GM18858 (cell line): Measurements from ENCODE around the gene METTL15.
"Not testable (repeated sequence)": the region's sequence is repeated elsewhere in the genome, so short reads cannot be mapped to it uniquely, and the experiment has no call there.

ENCODE experiments used
- ATAC-seq: cut with Tn5 transposase; IDR thresholded peaks from one replicate; pipeline ENCODE4 v1.9.1; 2021; ENCODE audit not compliant: unreplicated experiment

METTL15 gene

GRCh38 chr11:28108958-28109357 is 770 bp downstream of the METTL15 start:
- no peak for ATAC-seq

DNA sequence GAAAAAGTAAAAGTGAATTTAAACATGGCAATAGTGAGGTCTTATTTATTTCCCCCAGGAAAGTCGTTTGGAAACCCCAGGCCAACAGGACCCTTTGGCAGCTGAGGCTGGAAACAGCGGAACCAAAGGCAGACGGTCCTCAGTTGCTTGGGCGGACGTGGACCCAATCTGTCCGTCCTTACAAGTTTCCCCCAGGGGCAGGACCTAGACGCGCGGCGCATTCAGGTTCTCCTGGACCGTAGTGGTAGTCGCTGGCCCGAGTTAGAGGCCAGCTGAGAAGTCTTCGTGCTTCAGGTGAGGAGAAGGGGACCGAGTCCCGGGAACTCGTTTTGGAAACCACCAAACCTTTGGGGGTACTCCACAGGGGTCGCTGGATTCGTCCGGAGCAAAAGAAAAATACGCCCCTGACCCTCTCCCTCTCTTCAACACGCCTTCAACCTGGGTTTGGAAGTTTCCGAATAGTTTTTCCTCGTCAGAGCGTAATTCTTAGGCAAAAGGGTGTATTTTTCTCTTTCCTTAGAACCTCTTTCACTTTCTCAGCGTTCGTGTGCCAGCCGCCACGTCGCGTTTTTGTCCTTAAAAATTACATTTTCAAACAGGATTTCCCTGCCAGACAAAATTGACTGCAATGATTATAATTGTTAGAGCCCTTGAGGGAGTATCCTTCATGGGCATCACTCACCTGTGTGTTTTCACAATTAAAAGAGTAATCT is 2.1 kb downstream of the METTL15 start:
- peak; percentile 33 for ATAC-seq

GRCh38 chr11:28110821-28111200 is 2.6 kb downstream of the METTL15 start:
- ATAC-seq: no peak

- no peak for ATAC-seq
Observed at GRCh38 chr11:28114116-28114515, 5.9 kb downstream of the METTL15 start.

DNA sequence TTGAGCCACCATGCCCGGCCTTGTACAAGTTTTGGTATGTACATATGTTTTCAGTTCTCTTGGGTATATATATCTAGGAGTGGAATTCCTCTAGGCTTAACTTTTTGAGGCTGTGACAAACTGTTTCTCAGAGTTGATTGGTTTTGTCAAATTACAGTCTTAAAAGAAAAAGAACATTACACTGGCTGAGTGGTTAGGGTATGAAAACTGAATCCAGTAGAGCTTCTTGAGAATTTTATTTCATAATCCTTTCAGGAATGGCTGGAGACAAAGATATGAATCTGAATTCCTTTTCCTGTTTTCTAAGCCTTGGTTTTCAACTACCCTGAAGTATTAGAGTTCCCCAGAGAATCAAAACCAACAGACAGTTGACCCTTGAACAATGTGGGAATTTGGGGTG is 6.5 kb downstream of the METTL15 start:
- ATAC-seq: no peak

GRCh38 chr11:28117712-28118111 is 9.5 kb downstream of the METTL15 start:
- ATAC-seq: no peak

- no peak for ATAC-seq
Observed at GRCh38 chr11:28123151-28123581, 15.0 kb downstream of the METTL15 start.

- no peak for ATAC-seq
Observed at GRCh38 chr11:28132548-28132947, 24.4 kb downstream of the METTL15 start.

DNA sequence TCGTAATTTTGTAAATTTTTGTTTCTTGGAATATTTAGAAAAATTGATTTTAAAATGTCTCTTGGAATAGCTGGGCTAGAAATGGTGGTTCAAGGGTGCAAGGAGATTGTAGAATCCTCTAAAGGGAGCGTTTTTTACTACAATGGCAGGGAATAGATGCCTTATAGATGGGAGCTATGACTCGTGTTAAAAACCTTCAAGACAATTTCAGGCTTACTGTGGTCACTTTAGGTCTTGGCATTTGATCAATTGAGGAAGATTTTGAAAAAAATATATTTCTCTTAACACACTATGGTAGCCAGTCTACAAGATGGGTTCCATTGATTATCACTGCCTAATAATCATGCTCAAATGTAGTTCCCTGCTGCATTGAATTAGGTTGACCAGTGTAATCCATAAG is 25.0 kb downstream of the METTL15 start:
- no peak for ATAC-seq

DNA sequence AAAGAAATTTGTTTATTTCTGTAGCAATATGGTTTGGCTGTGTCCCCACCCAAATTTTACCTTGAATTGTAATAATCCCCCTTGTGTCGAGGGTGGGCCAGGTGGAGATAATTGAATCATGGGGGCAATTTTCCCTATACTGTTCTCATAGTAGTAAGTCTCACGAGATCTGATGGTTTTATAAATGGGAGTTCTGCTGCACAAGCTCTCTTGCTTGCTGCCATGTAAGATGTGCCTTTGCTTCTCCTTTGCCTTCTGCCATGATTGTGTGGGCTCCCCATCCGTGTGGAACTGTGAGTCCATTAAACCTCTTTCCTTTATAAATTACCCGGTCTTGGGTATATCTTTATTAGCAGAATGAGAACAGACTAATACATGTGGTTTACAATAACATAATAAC is 28.0 kb downstream of the METTL15 start:
- ATAC-seq: not testable (repeated sequence)

GRCh38 chr11:28137366-28137765 is 29.2 kb downstream of the METTL15 start:
- no peak for ATAC-seq

DNA sequence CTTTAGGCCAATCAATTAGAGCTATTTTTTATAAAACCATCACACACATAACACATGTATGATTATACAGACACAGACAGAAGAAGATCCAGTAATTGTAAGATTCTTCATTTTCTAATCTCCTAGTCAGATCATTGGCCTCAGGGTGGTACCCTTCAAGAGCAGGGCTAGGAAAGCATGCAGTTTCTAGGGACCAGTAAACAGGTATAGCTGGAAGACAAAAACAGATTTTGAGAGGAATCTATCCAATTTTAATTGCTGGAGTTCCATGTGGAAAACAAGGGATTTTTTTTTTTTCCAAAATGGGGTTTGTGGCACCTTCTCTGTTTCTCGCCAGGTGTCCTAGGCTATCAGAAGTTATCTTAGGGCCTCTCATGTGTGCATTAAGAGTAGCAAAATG is 29.6 kb downstream of the METTL15 start:
- no peak for ATAC-seq

- ATAC-seq: no peak
Observed at GRCh38 chr11:28139841-28140415, 31.7 kb downstream of the METTL15 start.

DNA sequence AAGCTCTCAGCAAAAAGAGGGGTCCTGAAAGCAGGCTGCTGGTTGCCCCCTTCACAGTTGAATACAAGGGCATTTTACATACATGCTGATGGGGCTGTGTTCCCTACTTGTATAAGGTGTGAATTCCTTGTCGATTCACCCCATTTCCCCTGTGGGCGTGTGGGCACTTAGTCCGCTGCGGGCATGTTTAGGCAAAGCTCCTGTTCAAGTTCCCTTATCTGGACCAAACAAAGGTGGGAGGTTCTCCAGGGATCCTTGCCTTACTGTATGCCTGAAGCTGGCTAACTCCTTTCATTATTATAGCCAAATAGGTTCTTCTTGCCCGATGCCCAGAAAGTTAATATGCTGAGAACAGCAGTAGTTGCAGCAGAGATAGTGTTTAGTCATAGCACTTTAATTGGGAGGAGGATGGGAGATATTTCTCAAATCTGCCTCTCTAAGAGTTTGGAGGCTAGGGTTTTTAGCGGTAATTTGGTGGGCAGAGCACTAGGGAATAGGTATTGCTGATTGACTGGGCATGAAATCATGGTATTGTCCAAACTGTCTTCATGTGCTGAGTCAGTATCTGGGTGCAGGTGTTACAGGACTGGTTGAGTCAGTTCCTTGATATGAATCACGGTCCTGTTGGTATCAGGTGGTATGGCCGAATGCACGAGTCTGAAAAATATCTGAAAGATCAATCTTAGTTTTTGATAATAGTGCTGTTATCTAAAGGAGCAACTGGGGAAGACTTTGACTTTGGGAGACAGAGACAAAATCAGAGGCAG is 32.7 kb downstream of the METTL15 start:
- no peak for ATAC-seq

DNA sequence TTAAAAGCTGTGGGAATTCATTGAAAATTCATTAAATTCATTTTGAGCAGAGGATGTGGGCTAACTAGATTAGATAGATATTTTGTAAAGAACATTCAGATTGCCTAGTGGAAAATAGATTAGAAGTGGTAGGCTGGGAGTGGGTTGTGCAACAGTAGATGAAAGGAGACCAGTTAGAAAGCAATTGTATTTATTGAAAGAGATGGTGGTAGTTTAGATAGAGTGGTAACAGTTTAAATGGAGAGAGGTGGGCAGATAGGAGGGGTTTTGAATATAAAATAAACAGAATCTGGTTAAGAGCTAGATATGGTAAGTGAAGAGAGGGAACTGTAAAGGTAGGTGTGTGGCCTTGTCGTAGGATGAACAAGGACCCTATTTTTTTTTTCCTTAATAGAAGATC is 34.5 kb downstream of the METTL15 start:
- ATAC-seq: no peak

DNA sequence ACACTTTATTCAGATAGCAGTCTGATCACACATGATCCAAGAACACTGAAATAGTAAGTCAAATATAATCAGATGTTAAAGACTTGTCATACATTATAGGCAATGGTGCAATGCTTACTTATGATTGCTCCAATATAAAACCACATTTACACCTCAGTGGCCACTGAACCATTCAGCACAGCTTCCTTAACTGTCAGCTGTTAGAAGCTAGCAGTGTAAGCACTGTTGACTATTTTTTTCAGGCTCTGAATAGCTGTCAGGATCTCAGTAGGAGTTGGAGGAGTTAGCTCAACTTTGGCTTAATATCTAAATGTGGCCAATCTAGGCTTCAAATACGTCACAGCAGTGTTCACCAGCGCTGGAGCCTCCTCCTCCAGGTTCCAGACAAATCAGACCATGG is 36.6 kb downstream of the METTL15 start:
- ATAC-seq: no peak

GRCh38 chr11:28146123-28146751 is 38.0 kb downstream of the METTL15 start:
- no peak for ATAC-seq

- no peak for ATAC-seq
Observed at GRCh38 chr11:28152743-28153142, 44.6 kb downstream of the METTL15 start.

DNA sequence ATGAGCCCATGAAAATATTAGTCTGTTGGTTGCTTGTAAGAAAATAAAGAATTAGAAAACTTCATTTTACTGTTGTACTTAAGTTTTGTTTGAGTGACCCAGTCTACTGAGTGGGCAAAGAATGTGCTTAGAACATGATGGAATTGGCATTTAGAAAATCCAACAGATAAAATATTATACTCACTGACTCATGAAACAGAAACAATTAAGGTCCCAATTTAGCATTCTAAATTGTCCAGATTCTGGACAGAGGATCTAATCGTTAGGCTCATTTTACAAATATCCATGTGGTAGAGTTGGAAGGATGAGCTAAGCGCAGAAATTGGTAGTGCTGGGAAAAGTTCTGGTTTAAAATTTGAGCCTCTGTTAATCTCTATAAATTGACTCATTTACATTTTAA is 45.4 kb downstream of the METTL15 start:
- no peak for ATAC-seq

DNA sequence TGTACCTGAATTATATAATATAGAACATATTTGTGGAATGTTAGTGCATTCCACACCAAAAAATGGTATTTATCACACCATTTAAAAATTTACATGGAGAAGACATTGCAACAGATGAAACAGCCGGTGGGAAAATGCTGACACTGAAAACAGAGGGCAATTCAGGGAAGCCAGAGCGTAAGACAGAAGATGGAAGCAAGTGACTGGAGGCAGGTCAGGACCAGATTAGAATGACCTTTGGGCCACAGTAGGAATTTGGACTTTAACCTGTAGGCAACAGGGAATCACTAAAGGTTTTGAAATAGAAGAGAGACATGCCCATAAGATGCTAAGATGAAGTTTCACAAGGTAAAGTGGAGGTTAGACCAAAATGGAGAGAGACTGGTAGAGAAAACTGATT is 60.5 kb downstream of the METTL15 start:
- ATAC-seq: no peak

GRCh38 chr11:28169816-28170215 is 61.6 kb downstream of the METTL15 start:
- no peak for ATAC-seq

DNA sequence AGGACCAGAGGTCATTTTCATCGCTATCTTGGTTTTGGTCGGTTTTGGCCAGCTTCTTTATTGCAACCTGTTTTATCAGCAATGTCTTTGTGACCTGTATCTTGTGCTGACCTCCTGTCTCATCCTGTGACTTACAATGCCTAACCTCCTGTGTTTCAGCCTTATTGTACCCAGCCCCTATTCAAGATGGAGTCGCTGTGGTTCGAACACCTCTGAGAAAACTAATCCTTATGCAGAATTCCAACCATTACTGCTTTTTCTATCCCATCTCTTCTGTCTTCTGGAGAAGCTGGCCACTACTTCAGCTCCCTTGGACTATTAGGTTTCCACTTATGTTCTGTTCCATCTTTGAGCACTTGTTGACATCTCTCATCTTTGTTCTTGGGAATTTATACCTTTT is 62.6 kb downstream of the METTL15 start:
- ATAC-seq: no peak
